Esophagus squamous epithelium (tissue), 4 donors: ENCODE measurements around the gene CCDC185.

ENCODE experiments used
- POLR2A ChIP-seq, 4 donors: fragments of 450-650 bp; IDR thresholded peaks; one replicate each; pipeline ENCODE4 v1.6.1; 2017; ENCODE audit warnings: antibody characterized with exemption in 4 of 4, mild to moderate bottlenecking in 4 of 4, moderate library complexity in 3 of 4
- TF ChIP-seq, protein P1 (sequence below), 6 experiments: fragments of 450-650 bp in 4 of 6; fragments of 200-600 bp in 2 of 6; sonication (generic) in 2 of 6; IDR thresholded peaks; one replicate each; pipeline ENCODE4 v1.5.1; 2016 to 2019; ENCODE audit warnings: antibody characterized with exemption in 6 of 6, mild to moderate bottlenecking in 4 of 6, moderate library complexity in 4 of 6

DNA sequence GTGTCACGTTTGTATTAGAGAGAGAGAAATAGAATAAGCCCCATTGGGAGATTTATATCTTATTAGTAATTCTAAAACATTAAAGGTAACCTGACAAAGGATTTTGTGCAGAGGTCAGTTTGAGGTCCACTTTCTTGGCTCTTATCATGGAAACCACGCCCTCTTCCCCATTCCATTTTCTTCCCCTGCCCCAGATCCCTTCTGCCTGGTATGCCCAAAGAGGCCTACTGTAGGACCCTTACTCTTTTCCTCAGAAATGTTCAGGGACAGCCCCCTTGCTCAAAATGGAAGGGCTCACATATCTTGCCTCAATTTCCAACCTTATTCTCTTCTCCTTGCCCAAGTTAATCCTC is 9.6 kb downstream of the CCDC185 start:
- TF ChIP-seq, protein P1, sequence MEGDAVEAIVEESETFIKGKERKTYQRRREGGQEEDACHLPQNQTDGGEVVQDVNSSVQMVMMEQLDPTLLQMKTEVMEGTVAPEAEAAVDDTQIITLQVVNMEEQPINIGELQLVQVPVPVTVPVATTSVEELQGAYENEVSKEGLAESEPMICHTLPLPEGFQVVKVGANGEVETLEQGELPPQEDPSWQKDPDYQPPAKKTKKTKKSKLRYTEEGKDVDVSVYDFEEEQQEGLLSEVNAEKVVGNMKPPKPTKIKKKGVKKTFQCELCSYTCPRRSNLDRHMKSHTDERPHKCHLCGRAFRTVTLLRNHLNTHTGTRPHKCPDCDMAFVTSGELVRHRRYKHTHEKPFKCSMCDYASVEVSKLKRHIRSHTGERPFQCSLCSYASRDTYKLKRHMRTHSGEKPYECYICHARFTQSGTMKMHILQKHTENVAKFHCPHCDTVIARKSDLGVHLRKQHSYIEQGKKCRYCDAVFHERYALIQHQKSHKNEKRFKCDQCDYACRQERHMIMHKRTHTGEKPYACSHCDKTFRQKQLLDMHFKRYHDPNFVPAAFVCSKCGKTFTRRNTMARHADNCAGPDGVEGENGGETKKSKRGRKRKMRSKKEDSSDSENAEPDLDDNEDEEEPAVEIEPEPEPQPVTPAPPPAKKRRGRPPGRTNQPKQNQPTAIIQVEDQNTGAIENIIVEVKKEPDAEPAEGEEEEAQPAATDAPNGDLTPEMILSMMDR (IDR thresholded peaks at IDR 0.05) = no peak
- TF ChIP-seq POLR2A (IDR thresholded peaks at IDR 0.05) = no peak
